GM18858 (cell line): ENCODE measurements around the gene RGS11.

ENCODE experiments used
- ATAC-seq: cut with Tn5 transposase; IDR thresholded peaks from one replicate; pipeline ENCODE4 v1.9.1; 2021; ENCODE audit not compliant: unreplicated experiment

RGS11 gene

DNA sequence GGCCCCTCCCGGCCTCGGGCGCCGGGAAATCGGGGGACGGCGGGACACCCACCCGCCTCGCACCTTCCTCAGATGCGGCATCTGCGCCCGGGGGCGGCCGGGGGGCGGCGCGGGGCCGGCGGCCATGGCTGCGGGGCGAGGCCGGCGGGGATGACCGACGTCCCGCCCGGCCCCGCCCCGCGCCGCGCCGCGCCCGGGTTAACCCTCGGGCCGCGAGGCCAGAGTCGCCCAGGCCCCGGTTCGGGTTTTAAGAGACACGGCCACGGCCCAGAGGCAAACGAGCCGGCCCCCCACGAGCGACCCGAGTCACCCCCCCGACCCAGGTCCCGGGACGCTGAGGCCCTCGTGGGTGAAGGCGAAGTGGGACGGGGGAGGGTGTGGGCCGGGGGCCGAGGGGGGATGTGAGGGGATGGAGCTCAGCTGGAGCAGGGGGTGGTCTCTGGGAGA lies at the start of gene RGS11:
TSS of gene RGS11 (minus strand) at position 159 of the 447 bp plus-strand sequence. CDS start at position 126, 33 bp downstream.
- ATAC-seq: no peak

DNA sequence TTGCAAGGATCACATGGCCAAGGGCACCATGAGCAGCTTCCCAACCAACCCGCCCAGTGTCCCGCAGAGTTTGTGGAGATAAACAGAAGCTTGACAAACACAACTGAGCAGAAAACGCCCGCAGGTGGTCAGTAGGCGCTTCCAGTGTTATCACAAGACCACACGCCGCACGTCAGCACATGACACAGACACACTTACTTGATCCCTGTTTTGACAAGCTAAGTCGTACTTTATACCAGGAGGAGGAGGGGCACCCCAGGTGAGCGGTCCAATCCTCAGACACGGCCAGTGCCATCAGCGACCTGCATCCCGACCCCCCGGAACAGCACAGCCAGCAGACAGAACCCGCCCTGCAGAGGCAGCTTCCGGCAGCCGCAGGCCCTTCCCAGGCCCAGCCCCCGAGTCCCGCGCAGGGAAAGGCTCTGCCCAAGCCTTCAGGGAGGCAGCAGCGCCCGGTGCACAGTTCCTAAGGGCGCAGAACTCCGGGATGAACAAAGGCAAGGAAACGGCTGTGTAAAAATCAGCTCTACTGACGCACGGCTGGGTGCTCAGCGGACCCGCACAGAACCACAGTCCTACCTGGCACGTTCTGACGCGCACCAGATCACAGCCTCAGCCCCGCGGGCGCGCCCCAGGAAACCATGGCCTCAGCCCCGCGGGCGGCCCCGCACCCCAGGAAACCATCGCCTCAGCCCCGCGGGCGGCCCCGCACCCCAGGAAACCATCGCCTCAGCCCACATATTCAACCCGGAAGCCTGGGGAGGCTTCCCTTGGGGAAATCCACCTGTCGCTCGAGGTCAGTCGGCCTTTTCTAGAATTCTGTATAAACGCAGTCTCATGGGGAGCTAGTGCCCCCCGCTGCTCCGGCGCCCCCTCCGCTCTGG lies 48.9 kb upstream of the RGS11 start:
- no peak for ATAC-seq

DNA sequence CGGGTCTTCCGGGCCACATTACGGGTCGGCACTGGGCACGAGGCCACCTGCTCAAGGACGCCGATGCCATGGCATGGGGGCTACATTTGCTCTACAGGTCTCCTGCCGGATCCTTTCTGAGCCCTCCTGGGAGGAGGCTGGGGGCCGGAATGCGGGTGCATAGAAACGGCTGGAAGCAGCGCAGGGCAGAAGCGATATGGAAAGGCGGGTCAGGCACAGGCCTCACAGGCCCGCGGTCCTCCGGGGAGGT lies 48.4 kb upstream of the RGS11 start:
- ATAC-seq: no peak

DNA sequence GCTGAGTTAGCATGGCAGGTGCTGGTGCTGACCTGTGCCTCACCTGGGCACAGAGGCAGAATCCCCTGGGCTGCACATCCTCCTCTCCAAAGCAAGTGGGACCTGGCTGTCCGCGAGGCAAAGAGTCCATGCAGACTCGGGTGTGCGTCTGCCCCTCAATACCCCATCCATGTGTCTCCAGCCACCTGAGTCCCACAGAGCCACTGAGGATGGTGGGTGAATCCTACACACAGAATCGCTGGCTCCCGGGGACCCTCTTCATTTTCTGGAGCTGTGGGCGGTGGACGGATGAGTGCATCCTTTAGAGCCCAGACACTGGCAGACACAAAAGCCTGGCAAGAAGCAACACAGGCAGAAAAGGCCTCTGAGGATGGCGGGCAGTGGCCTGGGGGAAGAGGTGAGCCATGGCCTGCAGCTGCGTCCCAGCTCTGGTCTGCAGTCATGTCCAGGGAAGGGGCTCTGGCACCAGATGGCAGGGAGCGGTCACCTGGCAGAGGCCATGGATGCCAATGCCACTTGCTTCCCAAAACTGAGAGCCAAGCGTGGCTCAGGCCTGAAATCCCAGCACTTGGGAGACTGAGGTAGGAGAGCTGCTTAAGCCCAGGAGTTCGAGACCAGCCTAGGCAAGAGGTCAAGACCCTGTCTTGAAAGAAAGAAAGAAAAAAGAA lies 46.9 kb upstream of the RGS11 start:
- no peak for ATAC-seq

DNA sequence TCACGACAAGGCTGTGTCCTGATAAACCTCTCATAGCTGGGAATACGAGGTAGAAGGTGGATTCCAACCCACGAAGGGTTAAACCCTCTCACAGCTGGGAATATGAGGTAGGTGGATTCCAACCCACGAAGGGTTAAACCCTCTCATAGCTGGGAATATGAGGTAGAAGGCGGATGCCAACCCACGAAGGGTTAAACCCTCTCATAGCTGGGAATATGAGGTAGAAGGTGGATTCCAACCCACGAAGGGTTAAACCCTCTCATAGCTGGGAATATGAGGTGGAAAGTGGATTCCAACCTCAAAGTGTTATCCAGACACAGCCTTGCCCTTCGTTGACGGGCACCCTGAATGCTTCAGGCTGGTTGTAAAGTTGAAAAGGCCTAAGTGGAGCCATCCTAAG lies 45.8 kb upstream of the RGS11 start:
- no peak for ATAC-seq

DNA sequence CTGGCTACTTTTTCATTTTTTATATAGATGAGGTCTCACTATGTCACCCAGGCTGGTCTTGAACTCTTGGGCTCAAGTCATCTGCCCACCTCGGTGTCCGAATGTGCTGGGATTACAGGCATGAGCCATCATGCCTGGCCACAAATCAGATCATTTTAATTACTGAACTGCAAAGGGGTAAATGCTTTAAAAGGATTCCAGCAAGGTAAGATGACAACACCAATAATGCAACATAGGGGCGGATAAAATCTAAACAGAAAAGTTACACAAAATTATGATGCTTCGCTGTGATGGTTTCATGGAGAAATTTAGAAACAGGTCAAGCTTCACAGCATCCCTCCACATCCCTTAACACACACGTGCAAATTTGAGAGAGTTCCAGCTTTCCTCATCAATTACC lies 44.5 kb upstream of the RGS11 start:
- no peak for ATAC-seq

DNA sequence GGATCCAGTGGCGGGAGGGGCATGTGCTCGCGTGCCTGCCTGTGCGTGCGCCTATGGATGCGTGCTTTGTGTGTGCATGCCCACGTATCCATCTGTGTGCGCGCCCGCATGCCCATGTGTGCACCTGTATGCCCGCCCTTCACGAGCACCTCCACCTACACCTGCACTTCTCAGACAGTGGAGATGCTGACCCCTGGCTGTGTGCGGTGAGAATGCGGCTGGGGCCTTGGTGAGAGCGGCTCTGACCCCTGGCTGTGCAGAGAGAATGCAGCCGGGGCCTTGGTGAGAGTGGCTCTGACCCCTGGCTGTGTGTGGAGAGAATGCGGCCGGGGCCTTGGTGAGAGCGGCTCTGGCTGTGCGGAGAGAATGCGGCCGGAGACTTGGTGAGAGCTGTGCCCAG lies 42.9 kb upstream of the RGS11 start:
- ATAC-seq: no peak

DNA sequence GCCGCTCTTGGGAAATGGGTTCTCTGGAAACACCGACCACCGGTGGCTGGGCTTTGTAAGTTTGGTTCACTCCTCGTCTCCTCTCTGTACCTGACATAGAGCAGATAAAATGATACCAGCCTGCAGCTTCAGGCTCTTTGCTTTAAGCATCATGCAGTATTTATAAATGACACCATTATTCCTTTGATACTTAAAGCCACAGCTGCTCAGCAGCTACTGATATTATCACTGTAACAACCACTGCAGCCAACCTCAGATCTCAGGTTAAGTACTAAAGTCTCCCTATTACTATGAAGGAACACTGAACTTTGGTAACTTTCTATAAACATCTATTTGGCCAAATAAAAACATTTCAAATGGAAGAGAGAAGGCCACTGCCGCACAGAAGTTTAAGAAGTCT lies 41.8 kb upstream of the RGS11 start:
- no peak for ATAC-seq

DNA sequence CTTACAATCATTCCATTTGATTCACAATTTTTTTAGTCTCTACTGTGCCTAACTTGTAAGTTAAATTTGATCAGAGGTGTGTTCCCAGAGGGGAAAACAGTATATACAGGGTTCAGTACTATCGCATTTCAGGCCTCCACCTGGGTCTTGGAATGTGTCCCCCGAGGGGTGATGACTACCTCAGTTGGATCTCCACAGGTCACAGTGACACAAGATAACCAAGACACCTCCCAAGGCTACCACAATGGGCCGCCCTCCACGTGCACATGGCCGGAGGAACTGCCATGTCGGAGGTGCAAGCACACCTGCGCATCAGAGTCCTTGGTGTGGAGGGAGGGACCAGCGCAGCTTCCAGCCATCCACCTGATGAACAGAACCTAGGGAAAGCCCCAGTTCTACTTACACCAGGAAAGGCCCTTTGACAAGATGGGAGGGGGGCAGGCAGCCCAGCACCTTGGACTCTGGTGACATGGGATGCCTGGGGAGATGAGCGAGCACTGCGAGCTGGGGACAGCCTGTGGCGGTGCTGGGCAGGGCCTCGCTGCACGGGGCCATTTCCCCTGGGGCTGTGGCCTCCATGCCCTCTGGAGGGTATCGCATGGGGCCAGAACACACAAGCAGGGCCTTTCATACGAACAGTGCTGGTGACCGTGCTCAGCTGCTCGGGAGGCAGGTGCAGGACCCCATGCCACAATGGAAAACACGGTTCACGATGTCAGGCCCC lies 41.2 kb upstream of the RGS11 start:
- ATAC-seq: no peak

DNA sequence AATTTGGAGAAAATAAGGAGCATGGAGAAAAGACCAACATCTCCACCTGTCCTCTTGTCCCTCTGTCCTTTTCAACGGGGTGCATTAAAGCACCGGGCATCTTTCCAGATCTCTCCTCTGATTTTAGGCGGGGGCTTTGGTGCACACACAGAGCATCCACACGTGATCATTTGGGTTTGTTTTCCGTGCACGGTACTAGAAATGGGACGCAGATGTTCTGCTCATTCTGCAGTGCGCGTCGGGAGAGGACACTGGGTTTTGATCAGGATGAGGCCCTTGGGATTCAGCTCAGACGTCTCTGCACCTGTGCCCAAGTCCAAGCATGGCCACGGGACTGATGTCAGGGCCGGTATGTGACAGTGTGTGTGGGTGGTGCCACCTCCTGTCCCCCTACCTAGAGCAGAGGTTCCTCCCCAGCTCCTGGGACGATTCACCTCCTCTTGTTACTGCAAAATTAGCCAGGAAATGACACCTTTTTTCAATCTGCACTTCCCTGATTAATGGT lies 39.1 kb upstream of the RGS11 start:
- ATAC-seq: no peak

DNA sequence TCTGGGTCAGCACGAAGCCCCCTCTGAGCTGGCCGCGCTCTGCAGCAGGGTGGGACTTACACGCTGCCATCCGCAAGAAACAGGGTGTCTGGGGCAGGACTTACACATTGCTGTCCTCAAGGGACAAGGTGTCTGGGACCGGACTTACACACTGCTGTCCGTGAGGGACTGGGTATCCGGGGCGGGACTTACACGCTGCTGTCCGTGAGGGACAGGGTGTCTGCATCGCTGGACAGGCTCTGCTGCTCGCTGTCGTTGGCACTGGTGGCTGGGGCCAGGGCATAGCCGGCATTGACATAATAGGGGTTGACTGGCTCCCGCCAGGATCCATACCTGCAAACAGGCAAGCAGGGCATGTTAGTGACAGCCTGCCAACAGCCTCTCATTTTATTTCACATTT lies 38.6 kb upstream of the RGS11 start:
- ATAC-seq: no peak

DNA sequence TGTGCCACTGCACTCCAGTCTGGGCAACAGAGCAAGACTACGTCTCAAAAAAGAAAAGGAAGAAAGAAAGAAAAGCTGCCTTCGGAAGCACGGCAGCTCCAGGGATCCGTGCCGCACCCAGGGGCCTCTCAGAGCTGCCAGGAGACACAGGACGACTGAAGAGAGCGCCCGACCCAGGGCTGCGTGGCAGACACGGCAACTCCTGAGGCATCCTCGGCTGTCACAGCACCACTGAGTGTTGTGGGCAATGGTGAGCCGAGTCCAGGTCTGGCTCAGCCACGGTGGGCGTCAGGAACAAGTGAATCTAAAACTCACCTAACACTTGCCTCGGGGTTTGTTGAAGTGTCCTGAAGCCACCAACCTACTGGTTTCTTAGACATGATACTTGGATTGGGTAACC lies 36.0 kb upstream of the RGS11 start:
- ATAC-seq: no peak

DNA sequence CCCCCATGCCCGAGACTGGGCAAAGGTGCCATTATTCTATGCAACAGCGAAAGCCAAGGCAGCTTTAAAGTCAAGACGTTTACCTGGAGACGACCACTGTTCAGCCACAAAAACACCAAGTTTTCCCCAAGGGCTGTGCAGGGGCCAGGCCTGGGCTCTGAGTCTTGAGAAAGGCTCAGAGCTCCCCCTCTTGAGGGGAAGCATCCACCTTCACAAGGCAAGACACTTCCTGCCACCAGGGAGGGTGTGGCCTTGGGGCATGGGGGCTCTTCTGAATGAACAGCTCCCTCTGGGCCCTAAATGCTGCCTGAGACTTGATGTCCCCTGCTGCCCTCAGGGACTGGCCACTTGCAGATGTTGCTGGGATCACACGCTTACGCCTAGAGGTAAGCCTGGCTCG lies 33.7 kb upstream of the RGS11 start:
- no peak for ATAC-seq

DNA sequence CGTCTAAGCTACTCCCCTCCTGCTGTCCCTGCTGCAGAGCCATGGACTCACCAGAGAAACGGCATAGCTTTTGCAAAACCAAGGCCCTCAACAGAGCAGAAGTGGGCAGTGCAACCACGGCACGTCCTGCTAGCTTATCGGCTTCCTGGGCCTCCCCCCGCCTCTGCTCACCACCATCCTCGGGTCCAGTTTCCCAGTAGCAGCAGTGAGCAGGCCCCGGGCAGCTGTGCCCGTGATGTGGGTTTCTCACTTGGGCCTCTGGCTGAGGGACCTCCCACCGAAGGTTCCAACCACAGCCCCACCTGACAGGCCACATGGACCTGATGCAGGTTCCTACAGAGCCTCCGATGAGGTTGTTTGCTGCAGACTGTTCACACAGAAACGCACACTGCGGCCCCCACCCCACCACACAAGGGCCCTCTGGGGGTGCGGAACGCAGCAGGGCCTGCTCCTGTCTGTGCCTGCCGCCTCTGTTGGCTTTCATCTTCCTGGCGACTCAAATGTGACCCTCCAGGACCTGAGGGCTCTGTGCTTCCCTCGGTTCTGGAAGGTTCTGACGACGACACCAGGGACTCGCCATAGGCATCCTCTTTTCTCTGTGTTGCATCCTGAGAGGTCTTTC lies 32.1 kb upstream of the RGS11 start:
- ATAC-seq: no peak

DNA sequence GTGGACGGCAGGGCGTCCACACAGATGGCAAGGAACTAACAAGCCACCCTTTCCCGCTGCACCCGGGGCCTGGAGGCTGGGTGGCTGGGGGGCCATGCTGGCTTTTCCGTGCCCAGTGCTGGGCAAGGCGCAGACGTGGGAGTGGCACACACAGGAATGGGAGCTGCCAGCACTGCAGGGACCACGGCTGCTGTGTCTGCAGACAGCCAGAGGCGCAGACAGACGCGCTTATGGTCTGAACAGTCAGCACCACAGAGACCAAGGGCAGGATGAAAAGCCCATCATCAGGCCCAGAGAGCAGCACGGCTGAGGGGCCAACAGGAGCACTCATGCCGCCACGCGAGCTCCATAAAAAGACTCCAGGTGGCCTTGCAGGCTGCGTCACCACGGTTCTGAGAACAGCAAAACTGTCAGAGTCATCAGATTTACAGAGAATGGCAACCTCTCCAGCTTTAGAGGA lies 31.2 kb upstream of the RGS11 start:
- ATAC-seq: no peak

DNA sequence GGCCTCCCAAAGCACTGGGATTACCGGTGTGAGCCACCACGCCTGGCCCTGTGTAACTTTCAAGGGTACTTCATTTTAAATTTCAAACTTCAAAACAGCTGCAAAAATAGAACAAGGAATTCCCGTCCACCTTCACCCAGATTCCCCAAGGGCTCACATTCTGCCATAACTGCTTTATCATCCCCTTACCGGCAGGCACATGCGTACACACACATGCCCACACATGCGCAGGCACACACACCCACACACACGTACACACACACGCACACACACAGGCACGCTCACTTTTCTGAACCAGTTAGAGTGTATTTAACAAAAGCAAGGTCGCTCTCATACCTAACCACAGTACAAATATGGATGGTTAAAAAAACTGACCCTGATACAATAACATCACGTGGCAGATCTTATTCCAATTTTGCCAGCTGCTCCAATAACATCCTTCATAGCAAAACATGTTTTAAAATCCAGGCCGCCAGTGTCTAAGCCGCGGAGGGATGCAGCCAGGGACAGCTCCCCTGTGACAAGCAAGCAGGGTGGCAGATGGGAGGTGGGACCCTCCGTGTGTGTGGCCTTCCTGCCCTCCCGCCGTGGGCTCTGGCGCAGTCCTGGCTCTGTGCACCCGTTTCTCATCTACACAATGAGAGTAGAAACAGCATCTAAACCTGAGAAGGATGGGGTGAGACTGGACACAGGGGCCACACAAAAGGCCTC lies 30.3 kb upstream of the RGS11 start:
- no peak for ATAC-seq

DNA sequence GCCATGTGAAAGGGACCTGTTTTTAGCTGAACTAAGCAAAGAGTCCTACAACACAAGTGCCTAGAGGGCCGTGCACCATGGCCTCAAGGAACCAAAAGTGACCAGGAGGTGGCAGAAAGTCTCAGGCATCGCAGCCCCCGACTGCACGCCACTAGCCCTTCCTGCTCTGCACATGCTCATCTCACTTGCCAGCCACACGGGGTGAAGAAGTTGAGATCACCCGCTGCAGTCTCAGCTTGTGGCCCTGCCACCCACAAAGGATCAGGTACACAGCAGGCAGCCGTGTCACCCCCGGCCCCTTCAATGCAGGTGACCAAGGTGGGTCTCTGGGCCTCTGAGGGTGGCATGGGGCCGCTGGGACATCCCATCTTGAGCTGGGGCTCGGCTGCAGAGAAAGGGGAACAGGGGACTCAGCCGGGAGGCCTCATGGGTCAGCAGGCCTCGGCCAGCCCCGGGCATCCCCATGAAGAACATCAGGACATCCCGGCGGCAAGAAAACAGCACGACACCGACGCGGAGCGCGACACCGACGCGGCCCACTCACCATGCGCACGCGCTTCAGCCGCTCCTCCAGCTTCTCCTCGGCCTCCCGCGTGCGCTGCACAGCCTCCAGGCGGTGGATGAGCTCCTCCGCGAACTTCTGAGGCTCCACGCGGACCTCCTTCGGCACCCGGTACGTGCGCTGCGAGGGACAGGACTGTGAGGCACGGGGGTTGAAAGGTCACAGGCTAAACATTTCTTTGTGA lies 28.2 kb upstream of the RGS11 start:
- no peak for ATAC-seq

DNA sequence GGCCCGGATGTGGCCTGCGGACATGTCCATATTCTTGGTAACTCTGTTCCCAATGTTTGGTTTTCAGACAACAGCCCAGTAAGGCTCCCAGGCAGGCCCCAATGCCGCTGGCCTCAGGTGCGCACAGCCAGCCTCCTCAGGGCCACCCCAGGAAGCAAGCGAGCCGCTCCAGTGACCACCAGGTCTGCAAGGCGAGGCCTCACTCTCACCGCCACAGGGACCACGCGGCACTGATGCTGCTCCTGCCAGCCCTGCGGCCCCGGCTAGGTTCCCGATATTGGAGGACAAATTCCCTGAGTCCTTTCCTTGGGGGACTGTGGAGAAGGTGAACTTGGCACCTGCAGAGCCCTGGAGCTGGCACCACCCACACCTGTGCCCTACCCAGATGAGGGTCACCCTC lies 26.2 kb upstream of the RGS11 start:
- ATAC-seq: no peak

DNA sequence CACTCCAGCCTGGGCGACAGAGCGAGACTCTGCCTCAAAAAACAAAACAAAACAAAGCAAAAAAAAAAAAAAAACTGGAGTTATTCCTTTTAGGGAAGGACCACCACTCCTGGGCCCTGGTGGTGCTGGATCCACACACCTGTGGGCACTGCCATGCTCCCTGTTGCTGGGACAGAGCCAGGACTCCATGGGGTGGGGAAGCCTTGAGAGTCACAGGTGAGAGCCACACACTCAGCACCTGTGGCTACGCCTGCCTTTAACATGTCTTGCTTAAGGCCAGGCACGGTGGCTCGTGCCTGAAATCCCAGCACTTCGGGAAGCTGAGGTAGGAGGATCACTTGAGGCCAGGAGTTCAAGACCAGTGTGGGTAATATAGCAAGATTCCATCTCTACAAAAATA lies 25.5 kb upstream of the RGS11 start:
- no peak for ATAC-seq

DNA sequence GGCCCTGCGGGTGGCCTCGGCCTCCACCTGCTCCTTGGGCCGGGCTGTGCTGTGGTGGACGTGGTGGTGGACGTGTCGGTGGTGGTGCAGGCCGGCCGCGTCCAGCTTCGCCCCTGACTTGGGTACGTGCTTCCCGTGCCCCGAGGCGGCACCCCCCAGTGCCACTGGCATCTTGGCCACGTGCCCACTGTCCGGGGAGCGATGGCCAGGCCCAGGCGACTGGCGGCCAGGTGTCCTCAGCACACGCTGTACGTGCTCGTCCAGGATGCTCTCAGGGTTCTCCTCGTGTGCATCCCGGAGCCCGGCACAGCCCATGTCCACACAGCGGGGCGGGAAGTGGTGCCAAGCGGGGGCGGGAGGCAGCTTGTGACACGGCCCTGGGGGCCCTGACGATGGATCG lies 22.1 kb upstream of the RGS11 start:
- no peak for ATAC-seq
